ENCODE measurements around the gene EYA2. TPM values are rescaled to one million over a fixed set of nuclear protein-coding genes. Genes with fewer than 3 reads are reported as not detected.
"Not testable (repeated sequence)": the region's sequence is repeated elsewhere in the genome, so short reads cannot be mapped to it uniquely, and the experiment has no call there.

EYA2 gene
- polyA plus RNA-seq, 4 donors: 0.50 to 0.70 TPM; not detected in 2

- WGBS, 3 donors: 81 to 88% (median 82%) methylated on average over 1 of the region's 1 CpG
- Histone ChIP-seq H3K4me1 (ENCODE audit: control insufficient read depth in 3 of 3, insufficient read depth in 2 of 3, low read depth in 1 of 3, low read length in 2 of 3) (no peaks in the 10 kb centered on the region), H3K27ac (ENCODE audit: low read depth in 1 of 3, low read length in 2 of 3) (no peak overlapping the region), H3K27me3 (ENCODE audit: control insufficient read depth in 3 of 3, insufficient read depth in 3 of 3, low read length in 3 of 3) (peaks cover 0 to 3% (median 0%) of the 10 kb centered on the region in 3 donors), H3K36me3 (ENCODE audit: control insufficient read depth in 3 of 3, insufficient read depth in 2 of 3, low read depth in 1 of 3, low read length in 3 of 3) (no peaks in the 10 kb centered on the region), H3K4me3 (ENCODE audit: low read depth in 1 of 3, low read length in 3 of 3) (no peak overlapping the region), H3K9me3 (ENCODE audit: control insufficient read depth in 2 of 2, insufficient read depth in 1 of 2, low read depth in 1 of 2, low read length in 1 of 2) (no peaks in the 10 kb centered on the region)
- FAIRE-seq: no peak
- DNase-seq: no peak
Measured at GRCh38 chr20:46929902-46930301, 35.3 kb downstream of the EYA2 start.

- Histone ChIP-seq H3K36me3 (ENCODE audit: control insufficient read depth in 3 of 3, insufficient read depth in 2 of 3, low read depth in 1 of 3, low read length in 3 of 3) (no peaks in the 10 kb centered on the region), H3K27ac (ENCODE audit: low read depth in 1 of 3, low read length in 2 of 3) (no peak overlapping the region), H3K9me3 (ENCODE audit: control insufficient read depth in 2 of 2, insufficient read depth in 1 of 2, low read depth in 1 of 2, low read length in 1 of 2) (no peaks in the 10 kb centered on the region), H3K4me3 (ENCODE audit: low read depth in 1 of 3, low read length in 3 of 3) (no peak overlapping the region), H3K4me1 (ENCODE audit: control insufficient read depth in 3 of 3, insufficient read depth in 2 of 3, low read depth in 1 of 3, low read length in 2 of 3) (no peaks in the 10 kb centered on the region), H3K27me3 (ENCODE audit: control insufficient read depth in 3 of 3, insufficient read depth in 3 of 3, low read length in 3 of 3) (peaks cover 0 to 3% (median 0%) of the 10 kb centered on the region in 3 donors)
- DNase-seq (no peak), FAIRE-seq (no peak)
- 40 to 52% (median 51%) methylated on average over 9 of the region's 9 CpGs for WGBS, 3 donors
Measured at GRCh38 chr20:46930640-46931339, 36.1 kb downstream of the EYA2 start.

- Histone ChIP-seq H3K27ac (ENCODE audit: low read depth in 1 of 3, low read length in 2 of 3) (no peak overlapping the region), H3K4me1 (ENCODE audit: control insufficient read depth in 3 of 3, insufficient read depth in 2 of 3, low read depth in 1 of 3, low read length in 2 of 3) (no peaks in the 10 kb centered on the region), H3K36me3 (ENCODE audit: control insufficient read depth in 3 of 3, insufficient read depth in 2 of 3, low read depth in 1 of 3, low read length in 3 of 3) (no peaks in the 10 kb centered on the region), H3K4me3 (ENCODE audit: low read depth in 1 of 3, low read length in 3 of 3) (no peak overlapping the region), H3K9me3 (ENCODE audit: control insufficient read depth in 2 of 2, insufficient read depth in 1 of 2, low read depth in 1 of 2, low read length in 1 of 2) (no peaks in the 10 kb centered on the region), H3K27me3 (ENCODE audit: control insufficient read depth in 3 of 3, insufficient read depth in 3 of 3, low read length in 3 of 3) (peaks cover 0 to 3% (median 0%) of the 10 kb centered on the region in 3 donors)
- WGBS, 3 donors: 57 to 64% (median 57%) methylated on average over 11 of the region's 11 CpGs
- FAIRE-seq: no peak
- DNase-seq: no peak
Measured at GRCh38 chr20:46931699-46932098, 37.1 kb downstream of the EYA2 start.

- not testable (repeated sequence) for FAIRE-seq; H3K27ac ChIP-seq (ENCODE audit: low read depth in 1 of 3, low read length in 2 of 3); H3K9me3 ChIP-seq (ENCODE audit: control insufficient read depth in 2 of 2, insufficient read depth in 1 of 2, low read depth in 1 of 2, low read length in 1 of 2); DNase-seq; H3K27me3 ChIP-seq (ENCODE audit: control insufficient read depth in 3 of 3, insufficient read depth in 3 of 3, low read length in 3 of 3); H3K4me3 ChIP-seq (ENCODE audit: low read depth in 1 of 3, low read length in 3 of 3); H3K4me1 ChIP-seq (ENCODE audit: control insufficient read depth in 3 of 3, insufficient read depth in 2 of 3, low read depth in 1 of 3, low read length in 2 of 3); H3K36me3 ChIP-seq (ENCODE audit: control insufficient read depth in 3 of 3, insufficient read depth in 2 of 3, low read depth in 1 of 3, low read length in 3 of 3)
- 67 to 87% (median 84%) methylated on average over 10 of the region's 10 CpGs for WGBS, 3 donors
Measured at GRCh38 chr20:46932439-46932838, 37.8 kb downstream of the EYA2 start.

- H3K36me3 ChIP-seq (ENCODE audit: control insufficient read depth in 3 of 3, insufficient read depth in 2 of 3, low read depth in 1 of 3, low read length in 3 of 3): no peaks in the 10 kb centered on the region
- no peaks in the 10 kb centered on the region for H3K4me1 ChIP-seq (ENCODE audit: control insufficient read depth in 3 of 3, insufficient read depth in 2 of 3, low read depth in 1 of 3, low read length in 2 of 3)
- H3K9me3 ChIP-seq (ENCODE audit: control insufficient read depth in 2 of 2, insufficient read depth in 1 of 2, low read depth in 1 of 2, low read length in 1 of 2): no peaks in the 10 kb centered on the region
- no peak for DNase-seq
- WGBS, 3 donors: 70 to 76% (median 71%) methylated on average over 5 of the region's 5 CpGs
- H3K27me3 ChIP-seq (ENCODE audit: control insufficient read depth in 3 of 3, insufficient read depth in 3 of 3, low read length in 3 of 3): peaks cover 0 to 3% (median 0%) of the 10 kb centered on the region in 3 donors
- no peak overlapping the region for H3K4me3 ChIP-seq (ENCODE audit: low read depth in 1 of 3, low read length in 3 of 3)
- no peak overlapping the region for H3K27ac ChIP-seq (ENCODE audit: low read depth in 1 of 3, low read length in 2 of 3)
- FAIRE-seq: no peak
Measured at GRCh38 chr20:46933150-46933549, 38.5 kb downstream of the EYA2 start.

GRCh38 chr20:46934746-46935287, 40.2 kb downstream of the EYA2 start:
- H3K36me3 ChIP-seq (ENCODE audit: control insufficient read depth in 3 of 3, insufficient read depth in 2 of 3, low read depth in 1 of 3, low read length in 3 of 3): no peaks in the 10 kb centered on the region
- no peak for DNase-seq
- H3K9me3 ChIP-seq (ENCODE audit: control insufficient read depth in 2 of 2, insufficient read depth in 1 of 2, low read depth in 1 of 2, low read length in 1 of 2): no peaks in the 10 kb centered on the region
- FAIRE-seq: no peak
- peaks cover 0 to 3% (median 0%) of the 10 kb centered on the region in 3 donors for H3K27me3 ChIP-seq (ENCODE audit: control insufficient read depth in 3 of 3, insufficient read depth in 3 of 3, low read length in 3 of 3)
- WGBS, 3 donors: 60 to 69% (median 65%) methylated on average over 4 of the region's 4 CpGs
- H3K27ac ChIP-seq (ENCODE audit: low read depth in 1 of 3, low read length in 2 of 3): no peak overlapping the region
- no peaks in the 10 kb centered on the region for H3K4me1 ChIP-seq (ENCODE audit: control insufficient read depth in 3 of 3, insufficient read depth in 2 of 3, low read depth in 1 of 3, low read length in 2 of 3)
- no peak overlapping the region for H3K4me3 ChIP-seq (ENCODE audit: low read depth in 1 of 3, low read length in 3 of 3)

- Histone ChIP-seq H3K36me3 (ENCODE audit: control insufficient read depth in 3 of 3, insufficient read depth in 2 of 3, low read depth in 1 of 3, low read length in 3 of 3) (no peaks in the 10 kb centered on the region), H3K4me3 (ENCODE audit: low read depth in 1 of 3, low read length in 3 of 3) (no peak overlapping the region), H3K27ac (ENCODE audit: low read depth in 1 of 3, low read length in 2 of 3) (no peak overlapping the region), H3K4me1 (ENCODE audit: control insufficient read depth in 3 of 3, insufficient read depth in 2 of 3, low read depth in 1 of 3, low read length in 2 of 3) (no peaks in the 10 kb centered on the region), H3K9me3 (ENCODE audit: control insufficient read depth in 2 of 2, insufficient read depth in 1 of 2, low read depth in 1 of 2, low read length in 1 of 2) (no peaks in the 10 kb centered on the region), H3K27me3 (ENCODE audit: control insufficient read depth in 3 of 3, insufficient read depth in 3 of 3, low read length in 3 of 3) (no peaks in the 10 kb centered on the region)
- no peak for DNase-seq
- WGBS, 3 donors: 75 to 88% (median 79%) methylated on average over 9 of the region's 9 CpGs
- no peak for FAIRE-seq
Measured at GRCh38 chr20:46935394-46936017, 40.9 kb downstream of the EYA2 start.

- DNase-seq (no peak), FAIRE-seq (no peak)
- Histone ChIP-seq H3K9me3 (ENCODE audit: control insufficient read depth in 2 of 2, insufficient read depth in 1 of 2, low read depth in 1 of 2, low read length in 1 of 2) (no peaks in the 10 kb centered on the region), H3K27ac (ENCODE audit: low read depth in 1 of 3, low read length in 2 of 3) (no peak overlapping the region), H3K27me3 (ENCODE audit: control insufficient read depth in 3 of 3, insufficient read depth in 3 of 3, low read length in 3 of 3) (no peaks in the 10 kb centered on the region), H3K36me3 (ENCODE audit: control insufficient read depth in 3 of 3, insufficient read depth in 2 of 3, low read depth in 1 of 3, low read length in 3 of 3) (no peaks in the 10 kb centered on the region), H3K4me1 (ENCODE audit: control insufficient read depth in 3 of 3, insufficient read depth in 2 of 3, low read depth in 1 of 3, low read length in 2 of 3) (no peaks in the 10 kb centered on the region), H3K4me3 (ENCODE audit: low read depth in 1 of 3, low read length in 3 of 3) (no peak overlapping the region)
- WGBS, 3 donors: 65 to 75% (median 74%) methylated on average over 18 of the region's 18 CpGs
Measured at GRCh38 chr20:46936415-46937156, 41.9 kb downstream of the EYA2 start.

Measured in small intestine (tissue), 7 donors.